Coronary artery (tissue), 2 donors: ENCODE results near the gene SLC22A23.

Experiments used
- DNase-seq: peaks from one replicate; pipeline ENCODE4 v3.0.0-alpha.2; 2017; ENCODE audit warnings: low spot score
- H3K27ac ChIP-seq, 2 donors: fragments of 200-600 bp; sonication (generic); one replicate each; pipeline ENCODE4 v1.5.1; 2016 to 2019
- H3K4me3 ChIP-seq: fragments of 200-600 bp; sonication (generic); 2 replicates; pipeline ENCODE4 v1.5.1; 2016; ENCODE audit warnings: mild to moderate bottlenecking, moderate library complexity
- CTCF ChIP-seq: fragments of 200-600 bp; sonication (generic); IDR thresholded peaks from one replicate; pipeline ENCODE4 v1.5.1; 2019; ENCODE audit warnings: antibody characterized with exemption

SLC22A23 gene

GRCh38 chr6:3287308-3287707, 169.5 kb downstream of the SLC22A23 start:
- DNase-seq, result no peak
- no peak overlapping the region for H3K27ac ChIP-seq
- H3K4me3 ChIP-seq, result no peak overlapping the region
- TF ChIP-seq CTCF, result no peak

DNA sequence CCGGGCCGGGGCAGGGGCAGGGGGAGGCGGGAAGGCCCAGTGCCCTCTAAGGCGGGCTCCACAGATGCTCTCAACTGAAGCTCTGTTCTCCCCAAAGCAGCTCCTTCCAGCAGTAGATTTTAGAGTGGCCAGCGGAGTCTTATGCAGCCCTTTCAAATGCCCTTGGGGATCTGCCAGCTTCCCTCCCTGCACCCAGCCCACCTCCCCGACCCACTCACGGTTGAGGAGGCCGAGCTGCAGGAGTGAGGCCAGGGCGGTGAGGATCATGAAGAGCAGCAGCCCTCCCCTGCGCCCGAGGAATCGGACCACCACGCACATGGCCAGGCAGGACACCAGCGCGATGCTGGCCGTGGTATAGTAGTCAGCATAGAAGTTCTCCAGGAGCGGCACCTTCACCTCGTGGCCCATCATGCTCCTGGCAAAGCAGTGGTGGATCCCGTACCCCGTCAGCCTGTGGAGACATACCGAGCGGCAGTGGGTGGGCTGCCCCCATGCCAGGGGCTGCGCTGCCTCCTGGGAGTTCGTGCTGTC, 170.1 kb downstream of the SLC22A23 start:
- no peak overlapping the region for H3K4me3 ChIP-seq
- H3K27ac ChIP-seq, result no peak overlapping the region
- no peak for TF ChIP-seq CTCF
- no peak for DNase-seq

DNA sequence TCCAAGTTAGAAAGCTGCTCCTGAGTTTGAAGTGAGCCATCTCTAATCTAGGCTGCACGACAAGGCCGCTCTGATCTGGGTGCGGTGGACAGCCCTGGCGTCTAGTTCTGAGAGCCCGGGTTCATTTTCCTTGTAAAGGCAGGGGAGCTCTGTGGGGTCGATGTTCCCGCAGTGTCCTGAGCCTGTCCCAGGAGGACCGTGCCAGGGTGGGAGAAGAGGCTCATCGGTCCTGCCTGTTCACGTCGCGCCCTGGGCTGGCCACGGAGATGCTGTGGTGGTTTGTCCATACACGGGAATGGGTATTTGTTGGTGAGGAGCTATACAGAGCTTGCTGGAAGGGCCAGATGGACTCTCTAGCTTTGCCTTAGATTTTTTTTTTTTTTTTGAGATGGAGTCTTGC, 171.1 kb downstream of the SLC22A23 start:
- no peak for DNase-seq
- Histone ChIP-seq H3K4me3 (no peak overlapping the region), H3K27ac (no peak overlapping the region)
- TF ChIP-seq CTCF, result no peak

GRCh38 chr6:3285049-3285639, 171.7 kb downstream of the SLC22A23 start:
- no peak overlapping the region for H3K4me3 ChIP-seq
- DNase-seq, result no peak
- no peak overlapping the region for H3K27ac ChIP-seq
- TF ChIP-seq CTCF, result no peak

DNA sequence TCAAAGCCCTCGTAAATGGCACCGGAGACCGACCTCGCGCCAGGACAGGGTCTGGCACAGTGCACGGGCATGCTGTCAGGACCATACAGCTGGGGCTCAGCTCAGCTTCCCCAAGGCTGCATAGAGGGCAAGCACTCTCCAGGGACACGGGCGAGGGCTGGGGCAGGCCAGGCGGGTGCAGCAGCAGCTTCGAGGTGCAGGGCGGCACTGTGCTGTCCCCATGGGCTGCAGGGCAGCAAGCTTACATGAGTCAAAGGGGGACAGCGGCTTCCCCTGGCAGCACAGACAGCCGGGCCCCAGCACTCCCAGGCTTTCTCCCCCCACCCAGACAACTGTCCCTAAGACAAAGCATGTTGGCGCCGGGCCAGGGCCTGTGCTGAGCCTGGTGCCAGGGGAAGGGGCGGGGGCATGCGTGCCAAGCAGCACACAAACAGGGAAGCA, 172.4 kb downstream of the SLC22A23 start:
- TF ChIP-seq CTCF, result no peak
- H3K4me3 ChIP-seq, result no peak overlapping the region
- no peak overlapping the region for H3K27ac ChIP-seq
- no peak for DNase-seq

- TF ChIP-seq CTCF, result no peak
- Histone ChIP-seq H3K4me3 (no peak overlapping the region), H3K27ac (no peak overlapping the region)
- no peak for DNase-seq
These were observed 173.0 kb downstream of the SLC22A23 start for GRCh38 chr6:3283641-3284435.

GRCh38 chr6:3283241-3283640, 173.6 kb downstream of the SLC22A23 start:
- peak overlapping the region in 1 of 2 donors; percentile 80 for H3K27ac ChIP-seq
- no peak for TF ChIP-seq CTCF
- no peak overlapping the region for H3K4me3 ChIP-seq
- no peak for DNase-seq
